H1 (cell line): ENCODE measurements around the gene KLF13. TPM values are rescaled to one million over a fixed set of nuclear protein-coding genes. Genes with fewer than 3 reads are reported as not detected.

Source experiments
- ASH2L ChIP-seq: fragments of 200-600, 300-600 bp; sonication (generic); IDR thresholded peaks from one replicate; pipeline ENCODE4 v1.7.1; 2017; ENCODE audit warnings: low read length
- CHD1 ChIP-seq: IDR thresholded peaks from 2 replicates; pipeline ENCODE4 v1.6.1; 2012; ENCODE audit warnings: low read depth, low read length, improper control_type of control experiment
- CTBP2 ChIP-seq: IDR thresholded peaks from 2 replicates; pipeline ENCODE4 v1.7.0; 2011; ENCODE audit warnings: borderline replicate concordance, mild to moderate bottlenecking, moderate library complexity, mixed read lengths, low read length; ENCODE audit not compliant: insufficient read depth, insufficient read length
- E2F6 ChIP-seq: IDR thresholded peaks from 2 replicates; pipeline ENCODE4 v1.6.1; 2012; ENCODE audit warnings: inconsistent platforms
- KDM1A ChIP-seq: fragments of 200-600, 300-600 bp; sonication (generic); IDR thresholded peaks from 2 replicates; pipeline ENCODE4 v1.7.1; 2016; ENCODE audit warnings: mild to moderate bottlenecking, low read length, borderline replicate concordance
- MAFK ChIP-seq: IDR thresholded peaks from 2 replicates; pipeline ENCODE4 v1.6.1; 2012; ENCODE audit warnings: low read depth, mild to moderate bottlenecking, improper control_type of control experiment, low read length
- NRF1 ChIP-seq: IDR thresholded peaks from 2 replicates; pipeline ENCODE4 v1.6.1; 2011; ENCODE audit warnings: mild to moderate bottlenecking, low read depth, low read length, improper control_type of control experiment
- SRF ChIP-seq: IDR thresholded peaks from 2 replicates; pipeline ENCODE4 v1.6.1; 2011; ENCODE audit warnings: mild to moderate bottlenecking, low read depth, low read length, moderate library complexity
- TEAD4 ChIP-seq: IDR thresholded peaks from 2 replicates; pipeline ENCODE4 v1.6.1; 2012; ENCODE audit warnings: low read depth, low read length, inconsistent platforms, mixed read lengths
- YY1 ChIP-seq: IDR thresholded peaks from 2 replicates; pipeline ENCODE4 v1.6.1; 2011; ENCODE audit warnings: low read depth, mild to moderate bottlenecking, low read length
- polyA plus RNA-seq, 7 experiments: library from polyadenylated mRNA; depleted of rRNA in 3 of 7; stranded (reverse) in 5 of 7; unstranded in 2 of 7; fragments of >200 nt in 5 of 7; fragments of 200-250 nt in 2 of 7; gene quantifications; 1 replicate in 5 of 7; 2 replicates in 1 of 7; 4 replicates in 1 of 7; pipeline versions ENCODE4 v1.2.1 to v1.2.3, GENCODE V29; 2011 to 2013; ENCODE audit warnings: missing spikeins in 2 of 7, mixed read lengths in 2 of 7
- total RNA-seq: library from RNA; stranded (reverse); fragmentation: NEBNext Ultra II Directional; extraction: Animal tissue kit (Norgen Biotek cat#: 25700); gene quantifications from 2 replicates; pipeline ENCODE4 v1.2.1, GENCODE V29; 2021

KLF13 gene
- total and polyA plus RNA-seq, 2 of the 8 experiments (the other 6 are each of a cell fraction or from before 2014, with no cell fraction given) = 18.3 to 33.4 TPM

- no peak for TF ChIP-seq NRF1
- TF ChIP-seq CHD1 = no peak
- TF ChIP-seq CTBP2 = no peak
- TF ChIP-seq SRF = no peak
- TF ChIP-seq MAFK = no peak
- no peak for TF ChIP-seq E2F6
- TF ChIP-seq YY1 = no peak
- TF ChIP-seq TEAD4 = no peak
- no peak; the same call in 1 of the 2 replicates for TF ChIP-seq KDM1A
- no peak for TF ChIP-seq ASH2L
- TF ChIP-seq, all 59 proteins: peak for 0
Measured at GRCh38 chr15:31390029-31390428, 63.4 kb downstream of the KLF13 start (continued).
